Loucy (cell line): Measurements from ENCODE around the gene ESYT3.

Experiments used
- EZH2phosphoT487 ChIP-seq: fragments of 200-600 bp; IDR thresholded peaks from 2 replicates; pipeline ENCODE4 v1.6.1; 2018; ENCODE audit warnings: antibody characterized with exemption, mild to moderate bottlenecking, moderate library complexity, borderline replicate concordance
- TF ChIP-seq, protein P1 (sequence below): fragments of 200-600 bp; sonication (generic); conservative IDR thresholded peaks from 2 replicates; pipeline ENCODE4 v1.5.1; 2014; ENCODE audit warnings: mild to moderate bottlenecking, antibody characterized with exemption, low read length

DNA sequence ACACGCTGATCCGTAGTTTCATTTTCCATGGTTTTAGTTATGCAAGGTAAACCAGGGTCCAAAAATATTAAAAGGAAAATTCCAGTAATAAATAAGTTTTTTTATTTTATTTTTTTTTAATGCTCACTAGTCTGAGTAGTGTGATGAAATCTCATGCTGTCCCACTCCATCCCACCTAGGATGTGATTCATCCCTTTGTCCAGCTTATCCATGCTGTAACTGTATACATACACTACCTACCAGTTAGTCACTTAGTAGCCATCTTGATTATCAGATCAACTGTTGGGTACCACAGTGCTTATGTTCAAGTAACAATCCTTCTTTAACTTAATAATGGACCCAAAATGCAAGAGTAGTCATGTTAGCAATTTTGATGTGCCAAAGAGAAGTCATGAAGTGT, 75.2 kb downstream of the ESYT3 start:
- TF ChIP-seq, protein P1, sequence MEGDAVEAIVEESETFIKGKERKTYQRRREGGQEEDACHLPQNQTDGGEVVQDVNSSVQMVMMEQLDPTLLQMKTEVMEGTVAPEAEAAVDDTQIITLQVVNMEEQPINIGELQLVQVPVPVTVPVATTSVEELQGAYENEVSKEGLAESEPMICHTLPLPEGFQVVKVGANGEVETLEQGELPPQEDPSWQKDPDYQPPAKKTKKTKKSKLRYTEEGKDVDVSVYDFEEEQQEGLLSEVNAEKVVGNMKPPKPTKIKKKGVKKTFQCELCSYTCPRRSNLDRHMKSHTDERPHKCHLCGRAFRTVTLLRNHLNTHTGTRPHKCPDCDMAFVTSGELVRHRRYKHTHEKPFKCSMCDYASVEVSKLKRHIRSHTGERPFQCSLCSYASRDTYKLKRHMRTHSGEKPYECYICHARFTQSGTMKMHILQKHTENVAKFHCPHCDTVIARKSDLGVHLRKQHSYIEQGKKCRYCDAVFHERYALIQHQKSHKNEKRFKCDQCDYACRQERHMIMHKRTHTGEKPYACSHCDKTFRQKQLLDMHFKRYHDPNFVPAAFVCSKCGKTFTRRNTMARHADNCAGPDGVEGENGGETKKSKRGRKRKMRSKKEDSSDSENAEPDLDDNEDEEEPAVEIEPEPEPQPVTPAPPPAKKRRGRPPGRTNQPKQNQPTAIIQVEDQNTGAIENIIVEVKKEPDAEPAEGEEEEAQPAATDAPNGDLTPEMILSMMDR = no peak
- no peak for TF ChIP-seq EZH2phosphoT487
